Activated CD4-positive, alpha-beta memory T cell treated with anti-CD3 and anti-CD28 coated beads for 36 hours (primary cell): ENCODE data around the gene CHST11. TPM values are rescaled to one million over a fixed set of nuclear protein-coding genes. Genes with fewer than 3 reads are reported as not detected.

Experiments
- CTCF ChIA-PET: fragments of 350-600 bp; sonication (Branson Sonifier 250); formaldehyde crosslinking; loops from one replicate; lab custom pipeline; 2021; ENCODE audit warnings: antibody characterized with exemption, inconsistent platforms; lab: Charles Lee
- POLR2A ChIA-PET: fragments of 350-600 bp; sonication (Branson Sonifier 250); formaldehyde crosslinking; loops from one replicate; lab custom pipeline; 2021; ENCODE audit warnings: antibody characterized with exemption; lab: Charles Lee
- DNase-seq: peaks from one replicate; pipeline ENCODE4 v3.0.0-alpha.2; 2020
- H3K27ac Mint-ChIP-seq: one replicate; pipeline ENCODE4 v1.8.0; 2021; ENCODE audit warnings: mixed read lengths
- H3K27me3 Mint-ChIP-seq: one replicate; pipeline ENCODE4 v1.8.0; 2021; ENCODE audit warnings: mixed read lengths
- H3K36me3 Mint-ChIP-seq: one replicate; pipeline ENCODE4 v1.8.0; 2021; ENCODE audit warnings: mixed read lengths
- H3K4me1 Mint-ChIP-seq: one replicate; pipeline ENCODE4 v1.8.0; 2021; ENCODE audit warnings: low read depth, mixed read lengths
- H3K4me3 Mint-ChIP-seq: one replicate; pipeline ENCODE4 v1.8.0; 2021; ENCODE audit warnings: mild to moderate bottlenecking, mixed read lengths
- H3K9me3 Mint-ChIP-seq: one replicate; pipeline ENCODE4 v1.8.0; 2021; ENCODE audit warnings: mixed read lengths
- intact Hi-C: fragments of 100-400 bp; cut with micrococcal nuclease; formaldehyde crosslinking; loops from one replicate; pipeline ENCODE4 v1.15.1; 2023
- total RNA-seq, 2 experiments: library from RNA; stranded (reverse); gene quantifications; one replicate each; pipeline ENCODE4 v1.2.3, GENCODE V29; 2021

The CHST11 gene
- total RNA-seq, 2 experiments from 2014 or later: 58.3 to 59.0 TPM

DNA sequence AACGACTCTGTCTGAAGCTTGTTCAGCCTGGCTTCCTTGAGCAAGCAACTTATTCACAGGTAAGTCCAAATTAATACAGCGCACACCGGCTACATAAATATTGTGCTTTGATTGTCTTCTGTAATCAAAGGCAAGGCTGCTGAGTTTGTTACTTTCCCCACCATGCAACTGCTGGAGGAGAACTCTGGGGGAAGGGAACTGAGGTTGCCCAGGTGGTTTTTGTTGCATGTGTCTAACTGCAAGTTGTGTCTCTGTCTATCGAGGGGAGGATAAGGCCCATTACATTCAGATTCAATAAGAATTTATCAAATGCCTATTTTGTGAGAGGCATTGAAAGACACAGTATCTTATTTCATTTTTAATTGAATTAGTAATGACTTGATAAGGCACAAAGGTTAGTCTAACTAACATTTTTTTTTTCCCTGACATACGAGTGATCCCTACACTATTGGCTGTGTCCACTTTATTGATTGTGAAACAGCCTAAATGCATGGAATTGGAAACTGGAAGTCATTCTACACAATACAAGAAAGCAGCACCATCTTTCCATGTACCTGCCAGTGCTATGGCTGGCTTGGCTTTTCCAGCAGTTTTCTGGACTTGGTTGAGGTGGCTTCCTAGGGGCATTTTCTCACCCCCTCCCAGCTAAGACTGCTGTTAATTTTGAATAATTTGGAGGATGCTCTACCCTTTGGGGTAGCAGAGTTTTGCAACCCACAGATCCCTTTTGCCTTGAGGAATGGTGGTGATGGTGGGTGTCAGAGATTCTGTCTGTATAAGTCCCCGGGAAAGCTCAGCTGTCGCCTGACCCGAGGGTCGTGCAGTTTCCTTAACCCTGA is 951 bp upstream of the CHST11 start:
- POLR2A ChIA-PET: interaction anchor here (0.7 to 6.0 kb wide), 6 partner anchors 38 to 183 kb away, joined by 3 to 43 read pairs (median 4); no protein-coding TSS in a partner anchor
- Mint-ChIP-seq H3K9me3 (peaks cover 3% of the 10 kb centered on the region), H3K4me3 (peak overlapping the region; percentile 99), H3K27ac (peak overlapping the region; percentile 89), H3K36me3 (peaks cover 14% of the 10 kb centered on the region), H3K4me1 (peaks cover 22% of the 10 kb centered on the region), H3K27me3 (no peaks in the 10 kb centered on the region)
- intact Hi-C loops: loop anchor here (1.0 to 5.0 kb wide), 5 partner anchors 39 to 502 kb away; partner anchors contain the start of genes EID3 and SLC41A2
- DNase-seq: no peak
- CTCF ChIA-PET: interaction anchor here (0.6 to 4.8 kb wide), 11 partner anchors 11 to 533 kb away, joined by 3 to 20 read pairs (median 4); no protein-coding TSS in a partner anchor

DNA sequence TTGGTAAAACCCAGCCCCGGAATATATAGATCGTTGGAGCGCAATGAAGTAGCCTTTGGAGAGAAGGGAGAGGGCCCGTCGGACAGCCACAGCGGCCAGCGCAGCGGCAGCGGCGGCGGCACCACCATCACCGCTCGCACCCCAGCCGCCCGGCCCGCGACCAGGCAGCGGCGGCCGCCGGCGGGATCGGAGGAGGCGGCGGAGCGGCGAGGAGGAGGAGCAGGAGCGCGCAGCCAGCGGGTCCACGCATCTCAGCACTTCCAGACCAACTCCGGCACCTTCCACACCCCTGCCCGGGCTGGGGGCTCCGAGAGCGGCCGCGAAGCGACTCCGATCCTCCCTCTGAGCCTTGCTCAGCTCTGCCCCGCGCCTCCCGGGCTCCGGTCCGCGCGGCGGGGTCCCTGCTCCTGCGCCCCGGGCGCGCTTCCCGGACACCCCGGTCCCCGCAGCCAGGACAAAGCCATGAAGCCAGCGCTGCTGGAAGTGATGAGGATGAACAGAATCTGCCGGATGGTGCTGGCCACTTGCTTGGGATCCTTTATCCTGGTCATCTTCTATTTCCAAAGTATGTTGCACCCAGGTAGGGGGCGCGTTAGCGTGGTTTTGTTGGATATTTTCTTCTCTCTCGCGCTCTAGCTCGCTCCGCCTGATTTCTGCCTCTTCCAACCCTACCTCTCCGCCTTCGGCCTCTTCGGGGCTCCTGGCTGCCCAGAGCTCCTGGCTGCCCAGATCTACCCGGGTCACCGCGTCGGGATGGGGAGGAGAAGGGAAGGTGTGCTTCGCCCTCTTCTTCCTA is 400 bp downstream of the CHST11 start:
- no peaks in the 10 kb centered on the region for H3K9me3 Mint-ChIP-seq
- peak overlapping the region; percentile 99 for H3K4me3 Mint-ChIP-seq
- no peaks in the 10 kb centered on the region for H3K27me3 Mint-ChIP-seq
- intact Hi-C loops: loop anchor here (1.0 to 5.0 kb wide), 5 partner anchors 37 to 500 kb away; partner anchors contain the start of genes EID3 and SLC41A2
- ChIA-PET CTCF (interaction anchor here (0.6 to 4.8 kb wide), 29 partner anchors 11 to 502 kb away, joined by 3 to 20 read pairs (median 4); no protein-coding TSS in a partner anchor), POLR2A (interaction anchor here (0.6 to 6.0 kb wide), 11 partner anchors 21 to 238 kb away, joined by 3 to 43 read pairs (median 4); no protein-coding TSS in a partner anchor)
- H3K36me3 Mint-ChIP-seq: peaks cover 14% of the 10 kb centered on the region
- peak; percentile 74 for DNase-seq
- H3K4me1 Mint-ChIP-seq: peaks cover 31% of the 10 kb centered on the region
- H3K27ac Mint-ChIP-seq: peak overlapping the region; percentile 97

DNA sequence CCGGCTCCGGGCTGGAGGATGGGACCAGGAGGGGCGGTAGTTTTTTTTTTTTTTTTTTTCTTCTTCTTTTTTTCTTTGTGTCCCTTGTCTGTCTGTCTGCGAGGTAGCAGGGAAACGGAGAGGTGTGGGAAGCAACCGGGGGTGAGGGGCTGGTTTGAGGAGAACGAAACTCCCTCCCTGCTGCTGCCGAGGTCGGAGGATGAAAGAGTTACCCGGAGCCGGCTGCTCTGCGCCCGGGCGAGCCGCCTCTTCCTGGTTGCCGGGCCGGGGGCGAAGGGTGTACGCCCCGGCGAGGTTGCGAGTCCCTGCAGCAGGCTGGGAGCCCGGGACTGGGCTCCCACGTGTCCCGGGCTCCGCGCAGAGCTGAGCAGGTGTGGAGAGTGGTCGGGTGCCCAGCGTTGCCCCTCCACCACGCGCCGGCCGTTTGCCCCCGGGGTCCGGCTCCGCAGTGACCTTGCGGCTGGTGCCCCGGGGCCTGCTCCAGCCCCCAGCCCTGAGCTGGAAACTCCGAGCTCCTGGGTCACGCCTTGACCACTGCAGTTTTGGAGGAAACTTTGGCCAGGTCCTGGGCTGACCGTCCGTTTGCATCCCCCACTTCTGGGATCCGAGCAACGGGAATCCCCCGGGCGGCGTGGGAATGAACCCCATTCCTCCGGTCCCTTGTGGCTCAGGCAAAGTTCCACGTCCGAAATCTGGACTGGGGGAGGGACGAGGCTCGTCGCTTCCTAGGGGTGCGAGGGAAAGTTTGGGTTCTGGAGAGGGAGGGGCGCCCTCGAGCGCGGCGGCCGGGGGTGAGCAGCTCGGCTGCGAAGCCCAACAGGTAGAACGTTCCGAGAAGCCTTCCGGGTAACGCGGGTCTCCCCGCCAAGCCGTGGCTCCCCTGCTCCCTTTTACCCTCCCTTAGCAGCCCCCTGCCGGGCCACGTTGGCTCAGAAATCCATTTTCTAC is 1.3 kb downstream of the CHST11 start:
- ChIA-PET POLR2A (interaction anchor here (0.6 to 6.0 kb wide), 10 partner anchors 9 to 237 kb away, joined by 3 to 43 read pairs (median 8); no protein-coding TSS in a partner anchor), CTCF (interaction anchor here (0.6 to 4.8 kb wide), 28 partner anchors 9 to 390 kb away, joined by 3 to 20 read pairs (median 4); no protein-coding TSS in a partner anchor)
- Mint-ChIP-seq H3K4me3 (peak overlapping the region; percentile 99), H3K27me3 (no peaks in the 10 kb centered on the region), H3K9me3 (no peaks in the 10 kb centered on the region), H3K4me1 (peaks cover 40% of the 10 kb centered on the region), H3K36me3 (peaks cover 16% of the 10 kb centered on the region), H3K27ac (peak overlapping the region; percentile 97)
- peak; percentile 65 for DNase-seq
- intact Hi-C loops: loop anchor here (1.0 to 5.0 kb wide), 6 partner anchors 76 to 499 kb away; partner anchors contain the start of genes EID3 and SLC41A2

DNA sequence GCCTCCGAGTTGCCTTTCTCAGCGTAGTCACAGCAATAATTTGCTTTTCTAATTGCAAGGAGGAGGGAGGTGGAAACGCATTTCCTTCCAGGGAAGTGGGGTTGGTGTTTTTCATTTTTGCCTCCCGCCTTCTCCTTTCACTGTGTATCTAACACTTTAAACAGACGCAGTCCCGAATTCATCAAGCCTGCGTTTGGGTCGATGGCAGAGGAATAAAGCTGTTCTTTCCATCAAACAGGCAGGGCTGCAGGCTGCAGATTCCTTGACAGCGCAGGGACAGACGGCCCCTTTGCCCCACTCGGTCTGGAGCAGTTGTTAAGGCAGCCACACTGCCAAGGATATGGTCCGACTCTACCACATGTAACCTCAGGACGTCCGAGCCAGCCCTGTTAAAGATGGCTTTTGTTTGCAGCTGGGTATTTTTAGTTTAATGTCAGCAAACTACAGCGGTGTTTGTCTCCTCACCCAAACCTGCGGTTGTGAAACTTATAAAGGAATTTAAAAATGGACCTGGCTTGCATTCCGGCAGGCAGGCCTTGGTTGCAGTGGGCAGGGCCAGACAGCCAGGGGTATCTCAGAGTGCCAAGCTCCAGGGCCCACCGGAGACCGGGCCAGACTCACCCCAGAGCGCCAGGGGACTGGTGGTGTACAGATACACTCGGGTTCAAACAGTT is 2.1 kb downstream of the CHST11 start:
- Mint-ChIP-seq H3K36me3 (peaks cover 22% of the 10 kb centered on the region), H3K4me1 (peaks cover 46% of the 10 kb centered on the region), H3K27me3 (no peaks in the 10 kb centered on the region), H3K27ac (peak overlapping the region; percentile 97), H3K4me3 (peak overlapping the region; percentile 99), H3K9me3 (no peaks in the 10 kb centered on the region)
- DNase-seq: peak; percentile 34
- ChIA-PET POLR2A (interaction anchor here (1.2 to 6.0 kb wide), 8 partner anchors 8 to 145 kb away, joined by 3 to 43 read pairs (median 10); no protein-coding TSS in a partner anchor), CTCF (interaction anchor here (0.7 to 4.8 kb wide), 13 partner anchors 8 to 236 kb away, joined by 3 to 20 read pairs (median 5); no protein-coding TSS in a partner anchor)
- intact Hi-C loops: loop anchor here (1.0 to 5.0 kb wide), 7 partner anchors 77 to 498 kb away; partner anchors contain the start of genes EID3 and SLC41A2

DNA sequence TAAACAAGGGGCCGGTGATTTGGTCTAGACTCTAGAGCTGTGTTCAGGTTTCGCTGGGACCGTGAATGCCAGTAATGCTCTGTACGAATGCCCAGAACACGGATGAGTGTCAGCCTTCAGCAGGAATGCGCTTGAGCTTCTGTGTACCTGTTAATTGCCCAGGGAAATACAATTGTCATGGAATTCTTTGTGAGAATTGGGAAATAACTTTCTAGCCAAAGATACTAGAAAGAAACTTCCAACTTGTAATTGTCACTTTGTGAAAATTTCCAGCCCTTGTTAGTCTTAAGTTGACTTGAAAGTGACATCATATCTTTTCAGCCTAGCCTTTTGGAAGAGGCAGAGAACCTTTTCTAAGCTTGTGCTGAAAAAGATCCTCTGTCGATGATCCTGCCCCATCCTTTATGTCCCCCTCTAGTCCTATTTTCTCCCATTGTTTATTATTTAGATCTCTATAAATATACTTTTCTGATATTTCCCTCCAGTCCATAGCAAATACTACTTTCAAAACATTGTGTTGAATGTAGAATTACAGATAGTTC is 2.7 kb downstream of the CHST11 start:
- peaks cover 52% of the 10 kb centered on the region for H3K4me1 Mint-ChIP-seq
- POLR2A ChIA-PET: interaction anchor here (0.9 to 6.0 kb wide), 9 partner anchors 7 to 145 kb away, joined by 3 to 43 read pairs (median 9); no protein-coding TSS in a partner anchor
- intact Hi-C loops: loop anchor here (1.0 to 5.0 kb wide), 6 partner anchors 77 to 498 kb away; partner anchors contain the start of genes EID3 and SLC41A2
- no peaks in the 10 kb centered on the region for H3K9me3 Mint-ChIP-seq
- peak overlapping the region; percentile 99 for H3K4me3 Mint-ChIP-seq
- peaks cover 23% of the 10 kb centered on the region for H3K36me3 Mint-ChIP-seq
- CTCF ChIA-PET: interaction anchor here (0.7 to 4.8 kb wide), 13 partner anchors 14 to 236 kb away, joined by 3 to 20 read pairs (median 4); no protein-coding TSS in a partner anchor
- H3K27me3 Mint-ChIP-seq: no peaks in the 10 kb centered on the region
- no peak for DNase-seq
- H3K27ac Mint-ChIP-seq: peak overlapping the region; percentile 97

DNA sequence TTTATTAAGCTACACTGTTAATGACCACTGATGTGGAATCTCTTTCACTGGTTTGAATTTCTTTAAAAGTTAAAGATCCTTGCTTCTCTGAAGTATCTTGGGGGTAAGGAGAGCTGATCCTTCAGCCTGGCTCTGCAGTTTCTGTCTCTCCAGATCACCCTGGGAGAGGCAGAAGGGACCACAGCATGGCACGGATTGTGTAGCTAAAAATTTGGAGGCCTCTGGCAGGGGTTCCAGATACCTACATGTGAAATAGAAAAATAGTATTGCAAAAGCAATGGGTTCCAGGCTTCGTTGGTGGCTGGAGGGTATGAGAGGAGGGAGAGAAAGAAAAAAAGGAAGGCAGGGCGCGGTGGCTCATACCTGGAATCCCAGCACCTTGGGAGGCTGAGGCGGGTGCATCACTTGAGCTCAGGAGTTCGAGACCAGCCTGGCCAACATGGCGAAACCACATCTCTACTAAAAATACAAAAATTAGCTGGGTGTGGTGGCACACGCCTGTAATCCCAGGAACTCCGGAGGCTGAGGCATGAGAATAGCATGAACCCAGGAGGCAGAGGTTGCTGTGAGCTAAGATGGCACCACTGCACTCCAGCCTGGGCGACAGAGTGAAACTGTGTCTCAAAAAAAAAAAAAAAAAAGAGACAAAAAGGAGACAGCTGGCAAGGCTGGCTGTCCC is 3.4 kb downstream of the CHST11 start:
- CTCF ChIA-PET: interaction anchor here (0.7 to 4.8 kb wide), 10 partner anchors 18 to 235 kb away, joined by 3 to 20 read pairs (median 6); no protein-coding TSS in a partner anchor
- no peaks in the 10 kb centered on the region for H3K27me3 Mint-ChIP-seq

DNA sequence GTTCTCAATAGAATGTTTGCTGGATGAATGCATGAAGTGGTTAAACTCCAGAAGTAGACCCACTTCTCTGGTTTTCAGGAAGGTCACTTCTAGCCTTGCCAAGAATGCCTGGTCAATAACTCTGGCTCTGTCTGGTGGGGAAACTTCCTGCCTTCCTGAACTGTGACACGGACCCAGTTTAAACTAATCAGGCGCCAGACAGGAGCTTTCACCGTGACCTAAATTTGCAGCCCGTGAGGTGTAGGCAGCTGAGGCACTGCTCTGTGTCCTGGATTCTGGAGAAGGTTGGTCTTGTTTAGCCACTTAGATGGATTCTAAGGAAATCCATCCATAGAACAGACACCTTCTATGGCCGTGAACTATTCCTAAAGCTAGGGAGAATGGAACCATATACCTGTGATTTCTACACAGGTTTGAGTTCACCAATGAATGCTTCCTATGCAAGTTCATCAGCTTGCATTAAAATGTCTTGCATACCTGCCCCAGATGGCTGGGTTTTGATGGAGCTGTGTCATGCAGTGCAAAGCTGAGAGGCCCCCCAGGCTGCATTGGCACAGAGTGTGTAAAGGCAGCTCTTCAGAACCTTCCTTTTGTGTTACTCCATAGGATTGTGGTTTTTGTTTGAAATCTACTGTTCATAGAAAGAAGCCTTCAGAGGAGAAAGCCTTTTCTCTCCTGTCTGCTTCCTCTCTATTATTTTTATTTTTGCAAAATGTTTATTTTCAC is 4.4 kb downstream of the CHST11 start:
- no peak for DNase-seq
- H3K4me3 Mint-ChIP-seq: peak overlapping the region; percentile 99
- CTCF ChIA-PET: interaction anchor here (1.2 to 2.0 kb wide), 3 partner anchors 17 to 33 kb away, joined by 4 to 12 read pairs (median 6); no protein-coding TSS in a partner anchor
- peaks cover 61% of the 10 kb centered on the region for H3K4me1 Mint-ChIP-seq
- H3K27ac Mint-ChIP-seq: peak overlapping the region; percentile 97
- no peaks in the 10 kb centered on the region for H3K27me3 Mint-ChIP-seq
- no peaks in the 10 kb centered on the region for H3K9me3 Mint-ChIP-seq
- POLR2A ChIA-PET: interaction anchor here (1.5 to 6.0 kb wide), 4 partner anchors 12 to 234 kb away, joined by 3 to 43 read pairs (median 22); no protein-coding TSS in a partner anchor
- peaks cover 27% of the 10 kb centered on the region for H3K36me3 Mint-ChIP-seq
- intact Hi-C loops: loop anchor here (1.0 kb wide), 1 partner anchor 143 kb away; no protein-coding TSS in a partner anchor

More for the DNA sequence above, 3.4 kb downstream of the CHST11 start:
- intact Hi-C loops: loop anchor here (1.0 kb wide), 1 partner anchor 144 kb away; no protein-coding TSS in a partner anchor
- peak overlapping the region; percentile 99 for H3K4me3 Mint-ChIP-seq
- DNase-seq: peak; percentile 51
- POLR2A ChIA-PET: interaction anchor here (0.9 to 6.0 kb wide), 8 partner anchors 13 to 235 kb away, joined by 3 to 43 read pairs (median 9); no protein-coding TSS in a partner anchor
- peaks cover 27% of the 10 kb centered on the region for H3K36me3 Mint-ChIP-seq
- H3K9me3 Mint-ChIP-seq: no peaks in the 10 kb centered on the region
- H3K27ac Mint-ChIP-seq: peak overlapping the region; percentile 97
- H3K4me1 Mint-ChIP-seq: peaks cover 59% of the 10 kb centered on the region

DNA sequence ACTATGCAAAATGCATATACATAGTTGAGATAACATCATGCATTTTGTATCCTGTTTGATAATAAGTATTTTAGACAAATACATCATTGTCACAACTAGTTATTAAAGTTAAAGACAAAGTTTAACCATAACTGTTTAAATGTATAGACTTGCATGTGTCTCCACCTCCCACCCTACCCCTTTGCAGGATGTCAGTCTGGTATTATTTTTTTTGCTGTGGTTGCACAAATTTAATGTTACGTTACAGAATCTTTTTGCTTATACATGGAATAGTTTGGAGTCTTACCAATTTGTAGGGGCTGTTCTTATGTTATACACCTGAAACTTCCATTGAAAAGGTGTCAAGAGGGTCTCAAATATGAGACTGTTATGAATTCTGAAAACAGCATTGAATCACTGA is 5.6 kb downstream of the CHST11 start:
- H3K4me3 Mint-ChIP-seq: peak overlapping the region; percentile 67
- ChIA-PET POLR2A (no interaction called here), CTCF (interaction anchor here (0.7 to 1.2 kb wide), 2 partner anchors 12 to 32 kb away, joined by 3 to 4 read pairs; no protein-coding TSS in a partner anchor)
- no peaks in the 10 kb centered on the region for H3K9me3 Mint-ChIP-seq
- DNase-seq: no peak
- H3K27me3 Mint-ChIP-seq: no peaks in the 10 kb centered on the region
- peak overlapping the region; percentile 98 for H3K27ac Mint-ChIP-seq
- H3K4me1 Mint-ChIP-seq: peaks cover 70% of the 10 kb centered on the region
- H3K36me3 Mint-ChIP-seq: peaks cover 27% of the 10 kb centered on the region
- intact Hi-C loops: no loop called here
